Parathyroid adenoma (tissue), 2 donors: ENCODE measurements around the gene TNFAIP3.
"Not testable (repeated sequence)": the region's sequence is repeated elsewhere in the genome, so short reads cannot be mapped to it uniquely, and the experiment has no call there.

ENCODE experiments used
- H2AFZ ChIP-seq: fragments of 300-600 bp; sonication (generic); one replicate; pipeline ENCODE4 v1.7.0; 2017; ENCODE audit warnings: antibody characterized with exemption, mild to moderate bottlenecking
- H3K27ac ChIP-seq: fragments of 300-600 bp; sonication (generic); one replicate; pipeline ENCODE4 v1.7.0; 2017
- H3K27me3 ChIP-seq: fragments of 300-600 bp; sonication (generic); one replicate; pipeline ENCODE4 v1.7.0; 2017; ENCODE audit warnings: low read length; ENCODE audit not compliant: control insufficient read depth, insufficient read depth
- H3K36me3 ChIP-seq: fragments of 300-600 bp; sonication (generic); one replicate; pipeline ENCODE4 v1.7.0; 2017; ENCODE audit warnings: low read length; ENCODE audit not compliant: control insufficient read depth, insufficient read depth
- H3K4me1 ChIP-seq: fragments of 300-600 bp; sonication (generic); one replicate; pipeline ENCODE4 v1.7.0; 2017; ENCODE audit warnings: control low read depth
- H3K4me2 ChIP-seq: fragments of 300-600 bp; sonication (generic); one replicate; pipeline ENCODE4 v1.7.0; 2017; ENCODE audit warnings: low read length
- H3K4me3 ChIP-seq: fragments of 300-600 bp; sonication (generic); one replicate; pipeline ENCODE4 v1.7.0; 2017; ENCODE audit warnings: low read depth, low read length
- H3K79me2 ChIP-seq: fragments of 300-600 bp; sonication (generic); one replicate; pipeline ENCODE4 v1.7.0; 2017; ENCODE audit warnings: control low read depth
- H3K9ac ChIP-seq: fragments of 300-600 bp; sonication (generic); one replicate; pipeline ENCODE4 v1.7.0; 2017; ENCODE audit warnings: mild to moderate bottlenecking
- H3K9me3 ChIP-seq: fragments of 300-600 bp; sonication (generic); one replicate; pipeline ENCODE4 v1.7.0; 2017; ENCODE audit warnings: low read length; ENCODE audit not compliant: control insufficient read depth
- CTCF ChIP-seq: fragments of 300-600 bp; sonication (generic); IDR thresholded peaks from one replicate; pipeline ENCODE4 v1.7.0; 2017; ENCODE audit warnings: antibody characterized with exemption, mild to moderate bottlenecking
- donor health status: primary hyperparathyroidism.

TNFAIP3 gene

GRCh38 chr6:137836788-137837187, 30.3 kb upstream of the TNFAIP3 start:
- no peak overlapping the region for H3K9ac ChIP-seq
- H3K4me1 ChIP-seq: no peaks in the 10 kb centered on the region
- TF ChIP-seq CTCF: no peak
- H2AFZ ChIP-seq: no peak overlapping the region
- no peak overlapping the region for H3K4me2 ChIP-seq
- no peaks in the 10 kb centered on the region for H3K27me3 ChIP-seq
- no peaks in the 10 kb centered on the region for H3K79me2 ChIP-seq
- no peaks in the 10 kb centered on the region for H3K9me3 ChIP-seq
- no peak overlapping the region for H3K27ac ChIP-seq
- no peak overlapping the region for H3K4me3 ChIP-seq
- H3K36me3 ChIP-seq: no peaks in the 10 kb centered on the region

GRCh38 chr6:137838090-137838489, 29.0 kb upstream of the TNFAIP3 start:
- not testable (repeated sequence) for H3K4me1 ChIP-seq, H3K79me2 ChIP-seq

DNA sequence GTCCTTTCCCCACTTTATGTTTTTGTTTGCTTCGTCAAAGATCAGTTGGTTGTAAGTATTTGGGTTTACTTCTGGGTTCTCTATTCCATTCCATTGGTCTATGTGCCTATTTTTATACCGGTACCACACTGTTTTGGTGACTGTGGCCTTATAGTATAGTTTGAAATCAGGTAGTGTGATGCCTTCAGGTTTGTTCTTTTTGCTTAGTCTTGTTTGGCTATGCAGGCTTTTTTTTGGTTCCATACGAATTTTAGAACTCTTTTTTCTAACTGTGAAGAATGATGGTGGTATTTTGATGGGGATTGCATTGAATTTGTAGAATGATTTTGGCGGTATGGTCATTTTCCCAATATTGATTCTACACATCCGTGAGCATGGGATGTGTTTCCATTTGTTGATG, 28.5 kb upstream of the TNFAIP3 start:
- H3K4me2 ChIP-seq, H3K27ac ChIP-seq, H3K4me3 ChIP-seq, H2AFZ ChIP-seq, H3K4me1 ChIP-seq, H3K9ac ChIP-seq, H3K9me3 ChIP-seq, H3K36me3 ChIP-seq, H3K27me3 ChIP-seq, H3K79me2 ChIP-seq: not testable (repeated sequence)

More at GRCh38 chr6:137838090-137838489, 29.0 kb upstream of the TNFAIP3 start:
- not testable (repeated sequence) for H3K27ac ChIP-seq, H3K9ac ChIP-seq, H3K4me2 ChIP-seq, H3K36me3 ChIP-seq, H2AFZ ChIP-seq, H3K4me3 ChIP-seq, H3K27me3 ChIP-seq, H3K9me3 ChIP-seq

- Histone ChIP-seq H3K27me3 (no peaks in the 10 kb centered on the region), H3K79me2 (no peaks in the 10 kb centered on the region), H3K27ac (no peak overlapping the region), H2AFZ (no peak overlapping the region), H3K4me1 (no peaks in the 10 kb centered on the region), H3K36me3 (no peaks in the 10 kb centered on the region), H3K9ac (no peak overlapping the region), H3K9me3 (no peaks in the 10 kb centered on the region), H3K4me2 (no peak overlapping the region), H3K4me3 (no peak overlapping the region)
- no peak for TF ChIP-seq CTCF
These were observed 28.0 kb upstream of the TNFAIP3 start for GRCh38 chr6:137839076-137839475.

DNA sequence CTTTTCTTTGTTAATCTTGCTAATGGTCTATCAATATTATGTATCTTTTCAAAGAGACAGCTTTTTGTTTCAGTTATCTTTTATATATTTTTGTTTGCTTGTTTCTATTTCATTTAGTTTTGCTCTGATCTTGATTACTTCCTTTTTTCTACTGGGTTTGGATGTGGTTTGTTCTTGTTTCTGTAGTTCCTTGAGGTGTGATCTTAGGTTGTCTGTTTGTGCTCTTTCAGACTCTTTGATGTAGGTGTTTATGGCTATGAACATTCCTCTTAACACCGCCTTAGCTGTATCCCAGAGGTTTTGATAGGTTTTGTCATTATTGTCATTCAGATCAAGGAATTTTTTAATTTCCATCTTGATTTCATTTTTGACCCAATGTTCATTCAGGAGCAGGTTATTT, 26.8 kb upstream of the TNFAIP3 start:
- Histone ChIP-seq H3K4me3 (no peak overlapping the region), H2AFZ (no peak overlapping the region), H3K4me2 (no peak overlapping the region), H3K9me3 (no peaks in the 10 kb centered on the region), H3K79me2 (no peaks in the 10 kb centered on the region), H3K27ac (no peak overlapping the region), H3K27me3 (no peaks in the 10 kb centered on the region), H3K36me3 (no peaks in the 10 kb centered on the region), H3K4me1 (no peaks in the 10 kb centered on the region), H3K9ac (no peak overlapping the region)
- TF ChIP-seq CTCF: no peak

- H3K4me1 ChIP-seq: no peaks in the 10 kb centered on the region
- no peaks in the 10 kb centered on the region for H3K27me3 ChIP-seq
- no peak for TF ChIP-seq CTCF
- H3K27ac ChIP-seq: no peak overlapping the region
- H3K9ac ChIP-seq: no peak overlapping the region
- no peak overlapping the region for H2AFZ ChIP-seq
- H3K4me2 ChIP-seq: no peak overlapping the region
- H3K4me3 ChIP-seq: no peak overlapping the region
- no peaks in the 10 kb centered on the region for H3K36me3 ChIP-seq
- no peaks in the 10 kb centered on the region for H3K9me3 ChIP-seq
- H3K79me2 ChIP-seq: no peaks in the 10 kb centered on the region
These were observed 23.8 kb upstream of the TNFAIP3 start for GRCh38 chr6:137843211-137843610.

GRCh38 chr6:137844327-137844726, 22.7 kb upstream of the TNFAIP3 start:
- not testable (repeated sequence) for H3K27ac ChIP-seq, H2AFZ ChIP-seq, H3K4me3 ChIP-seq, H3K4me1 ChIP-seq, H3K79me2 ChIP-seq, H3K9me3 ChIP-seq, H3K36me3 ChIP-seq, H3K27me3 ChIP-seq, H3K4me2 ChIP-seq, H3K9ac ChIP-seq

DNA sequence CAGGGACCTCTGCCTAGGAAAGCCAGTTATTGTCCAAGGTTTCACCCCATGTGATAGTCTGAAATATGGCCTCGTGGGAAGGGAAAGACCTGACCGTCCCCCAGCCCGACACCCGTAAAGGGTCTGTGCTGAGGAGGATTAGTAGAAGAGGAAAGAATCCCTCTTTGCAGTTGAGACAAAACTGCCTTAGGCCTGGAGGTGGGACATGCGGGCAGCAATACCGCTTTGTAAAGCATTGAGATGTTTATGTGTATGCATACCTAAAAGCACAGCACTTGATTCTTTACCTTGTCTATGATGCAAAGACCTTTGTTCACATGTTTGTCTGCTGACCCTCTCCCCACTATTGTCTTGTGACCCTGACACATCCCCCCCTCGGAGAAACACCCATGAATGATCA, 22.3 kb upstream of the TNFAIP3 start:
- H3K9me3 ChIP-seq, H3K27ac ChIP-seq, H3K4me2 ChIP-seq, H3K27me3 ChIP-seq, H3K9ac ChIP-seq, H3K36me3 ChIP-seq, H3K4me3 ChIP-seq, H3K79me2 ChIP-seq, H2AFZ ChIP-seq, H3K4me1 ChIP-seq: not testable (repeated sequence)
